Hepatocyte (in vitro differentiated cells): ENCODE results near the gene TP63.

Experiments
- CTCF ChIP-seq: fragments of 200-600 bp; sonication (generic); IDR thresholded peaks from 2 replicates; pipeline ENCODE4 v1.5.1; 2016; ENCODE audit warnings: antibody characterized with exemption, mild to moderate bottlenecking; ENCODE audit not compliant: poor library complexity
- EZH2 ChIP-seq: fragments of 200-600 bp; sonication (generic); IDR thresholded peaks from 2 replicates; pipeline ENCODE4 v1.6.1; 2016; ENCODE audit warnings: antibody characterized with exemption, mild to moderate bottlenecking, borderline replicate concordance

- TF ChIP-seq EZH2 (no peak), CTCF (no peak)
These were observed 178.4 kb downstream of the TP63 start for GRCh38 chr3:189809583-189809982.
